Smooth muscle cell of the brain vasculature (primary cell): ENCODE measurements around the gene PLXNA1.

Experiments
- DNase-seq: peaks from one replicate; pipeline ENCODE4 v3.0.0-alpha.2; 2012; ENCODE audit warnings: low read depth, low spot score

Gene PLXNA1

GRCh38 chr3:126952983-126953660 is 29.8 kb upstream of the PLXNA1 start:
- no peak for DNase-seq

- no peak for DNase-seq
These were observed 28.6 kb upstream of the PLXNA1 start for GRCh38 chr3:126954141-126954842.

DNA sequence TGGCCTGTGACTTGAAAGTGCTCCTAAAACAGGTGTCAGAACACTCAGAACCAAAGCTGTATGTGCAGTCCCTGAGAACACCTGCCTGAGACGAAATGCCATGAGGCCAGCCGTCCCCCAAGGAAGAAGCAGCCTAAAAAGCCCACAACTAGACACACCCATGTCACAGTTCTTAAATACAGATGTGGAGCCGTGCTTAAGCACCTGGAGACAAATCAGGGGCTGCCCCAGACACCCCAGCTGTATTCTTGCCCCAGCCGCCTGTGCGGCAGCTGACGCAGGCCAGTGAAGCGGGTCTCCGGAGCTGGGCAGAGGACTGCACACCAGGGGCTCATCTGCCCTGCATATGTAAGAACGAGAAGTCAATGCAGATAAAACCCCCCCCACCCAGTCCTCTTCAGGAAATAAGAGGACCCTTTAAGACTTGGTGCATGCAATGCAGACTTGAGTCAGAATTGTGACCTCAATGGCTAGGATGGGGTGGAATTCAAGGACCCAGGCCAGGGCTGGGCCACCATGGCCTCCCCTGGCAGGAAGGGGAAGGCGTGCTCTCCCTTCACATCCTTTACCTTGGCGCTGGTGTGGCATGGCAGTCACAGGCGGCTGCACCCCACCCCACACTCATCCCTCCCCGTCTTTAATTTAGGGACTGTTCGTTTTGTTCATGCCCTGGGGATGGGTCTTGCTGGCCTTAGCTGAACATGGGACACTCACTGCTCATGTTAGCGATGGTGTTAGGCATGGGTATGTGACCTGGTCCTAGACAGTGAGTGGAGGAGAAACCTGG is 27.7 kb upstream of the PLXNA1 start:
- no peak for DNase-seq

GRCh38 chr3:126956361-126956760 is 26.6 kb upstream of the PLXNA1 start:
- no peak for DNase-seq

DNA sequence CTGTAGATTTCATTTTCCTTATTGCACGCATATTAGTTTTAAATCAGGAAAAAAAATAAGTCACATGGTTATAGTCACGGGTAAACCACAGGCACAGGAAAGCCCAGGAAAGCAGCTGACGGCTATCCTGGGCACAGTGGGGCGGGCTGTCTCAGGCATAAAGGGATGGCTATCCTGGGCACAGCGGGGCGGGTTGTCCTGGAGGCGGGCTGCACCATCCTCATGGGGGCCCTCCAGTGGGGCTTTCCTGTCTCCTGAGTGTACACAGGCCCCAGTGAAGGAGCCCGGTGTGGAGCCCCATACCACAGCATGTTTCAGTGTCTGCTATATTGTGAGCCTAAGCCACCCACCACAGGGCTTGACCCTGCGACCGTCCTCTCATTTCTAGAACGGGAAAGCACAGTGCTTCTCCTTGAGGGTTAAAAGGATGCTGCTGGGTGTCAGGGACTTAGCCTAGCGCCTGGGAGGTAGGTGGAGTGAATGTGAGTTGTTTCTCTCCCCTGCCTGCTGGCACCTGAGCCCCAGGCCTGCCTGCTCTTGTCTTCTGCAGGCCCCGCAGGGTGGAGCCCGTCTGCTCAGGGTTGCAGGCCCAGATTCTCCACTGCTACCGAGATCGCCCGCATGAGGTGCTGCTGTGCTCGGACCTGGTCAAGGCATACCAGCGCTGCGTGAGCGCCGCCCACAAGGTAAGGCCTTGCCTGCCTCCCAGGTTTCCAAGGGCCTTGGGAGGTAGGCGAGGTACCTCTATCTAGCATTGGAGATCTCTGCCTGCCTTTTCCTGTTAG is 25.9 kb upstream of the PLXNA1 start:
- no peak for DNase-seq

DNA sequence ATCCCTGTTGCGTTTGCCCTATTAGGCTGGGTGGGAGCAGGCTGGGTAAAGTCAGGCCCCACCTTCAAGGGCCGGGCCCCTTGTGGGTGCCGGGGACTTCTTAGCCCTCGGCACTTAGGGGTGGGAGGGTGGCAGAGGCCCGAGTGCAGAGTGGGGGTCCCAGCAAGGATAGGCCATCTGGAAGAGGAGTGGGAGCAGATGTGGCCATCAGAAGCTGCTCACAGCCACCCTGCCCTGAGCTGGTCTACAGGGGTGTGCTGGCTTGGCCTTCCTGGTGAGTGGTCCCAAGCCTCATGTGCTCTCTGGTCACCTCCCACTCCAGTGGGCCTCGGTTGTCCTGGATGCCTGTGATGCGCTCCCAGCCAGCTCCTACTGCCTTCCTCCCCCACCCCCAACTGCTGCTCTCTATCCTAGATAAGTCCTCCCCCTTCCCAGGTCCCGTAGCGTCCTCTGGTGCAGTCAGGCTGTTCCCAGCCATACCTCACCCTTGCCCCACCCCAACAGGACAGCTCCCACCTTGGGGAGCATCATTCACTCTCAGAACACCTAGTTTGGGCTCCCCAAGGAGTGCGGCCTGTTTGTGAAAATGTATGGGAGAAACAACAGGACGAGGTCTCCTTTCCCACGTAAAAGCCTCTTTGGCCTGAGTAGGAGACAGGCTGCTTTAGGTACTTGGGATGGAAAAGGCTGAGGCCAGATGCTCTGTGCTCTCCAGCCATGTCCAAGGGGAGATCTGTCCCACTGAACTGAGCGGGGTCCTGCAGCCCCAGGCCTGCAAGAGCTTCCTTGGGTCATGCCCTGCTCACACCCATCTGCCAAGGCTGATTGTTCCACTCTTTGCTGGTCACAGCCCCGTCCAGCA is 24.9 kb upstream of the PLXNA1 start:
- no peak for DNase-seq

DNA sequence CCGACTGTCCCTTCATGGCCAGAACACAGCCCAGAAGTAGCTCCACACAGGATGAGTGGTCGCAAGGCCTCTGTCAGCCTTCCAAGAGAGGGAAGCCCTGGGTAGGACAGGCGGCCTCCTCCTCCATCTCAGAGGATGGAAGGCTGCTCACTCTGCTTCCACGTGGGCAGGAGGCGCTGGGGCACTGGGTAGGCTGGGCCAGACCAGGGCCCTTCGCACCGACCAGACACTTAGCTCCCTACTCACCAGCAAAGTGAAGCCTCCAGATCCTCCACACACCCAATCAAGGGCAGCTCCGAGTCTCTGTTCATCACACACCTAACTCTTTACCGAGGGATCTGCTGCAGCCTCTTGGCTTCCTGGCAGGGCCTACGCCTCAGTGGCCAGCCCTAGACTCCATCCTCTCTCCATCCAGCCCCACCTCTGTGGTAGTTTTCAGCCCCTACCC is 24.3 kb upstream of the PLXNA1 start:
- DNase-seq: no peak

- DNase-seq: no peak
These were observed 23.6 kb upstream of the PLXNA1 start for GRCh38 chr3:126959136-126959920.

DNA sequence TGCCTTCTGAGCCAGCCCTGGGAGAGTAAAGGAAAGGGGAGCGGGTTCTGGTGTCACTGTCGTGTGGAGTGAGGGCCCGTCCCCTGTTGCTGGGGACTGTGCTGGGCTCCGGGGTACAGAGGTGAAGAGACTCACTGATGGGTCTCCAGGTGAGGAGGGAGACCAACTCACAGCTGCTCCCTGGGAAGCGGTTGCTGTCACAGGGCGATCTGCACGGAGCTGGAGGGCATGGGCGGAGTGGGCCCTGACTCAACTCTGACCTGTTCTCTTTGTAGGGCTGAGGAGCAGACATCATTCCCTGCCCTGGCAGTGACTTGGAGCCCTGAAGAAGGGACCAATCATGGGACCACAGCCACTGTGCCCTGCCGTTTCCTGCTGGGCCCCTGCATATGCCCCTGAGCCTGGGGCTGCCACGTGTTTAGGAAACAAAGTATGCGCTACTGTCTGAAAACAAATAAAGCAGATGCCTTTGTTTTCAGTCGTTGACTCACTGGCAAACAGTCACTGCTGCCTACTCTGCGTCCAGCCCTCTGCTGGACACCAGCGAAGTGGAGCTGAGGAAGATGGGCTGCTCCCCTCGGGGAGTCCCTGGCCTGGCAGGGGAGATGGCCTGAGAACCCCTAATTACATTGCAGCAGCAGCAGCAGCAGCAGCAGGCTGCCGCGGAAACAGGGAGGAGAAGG is 22.9 kb upstream of the PLXNA1 start:
- peak; percentile 52 for DNase-seq

- no peak for DNase-seq
These were observed 22.3 kb upstream of the PLXNA1 start for GRCh38 chr3:126960604-126960995.

GRCh38 chr3:126961191-126961790 is 21.6 kb upstream of the PLXNA1 start:
- no peak for DNase-seq

DNA sequence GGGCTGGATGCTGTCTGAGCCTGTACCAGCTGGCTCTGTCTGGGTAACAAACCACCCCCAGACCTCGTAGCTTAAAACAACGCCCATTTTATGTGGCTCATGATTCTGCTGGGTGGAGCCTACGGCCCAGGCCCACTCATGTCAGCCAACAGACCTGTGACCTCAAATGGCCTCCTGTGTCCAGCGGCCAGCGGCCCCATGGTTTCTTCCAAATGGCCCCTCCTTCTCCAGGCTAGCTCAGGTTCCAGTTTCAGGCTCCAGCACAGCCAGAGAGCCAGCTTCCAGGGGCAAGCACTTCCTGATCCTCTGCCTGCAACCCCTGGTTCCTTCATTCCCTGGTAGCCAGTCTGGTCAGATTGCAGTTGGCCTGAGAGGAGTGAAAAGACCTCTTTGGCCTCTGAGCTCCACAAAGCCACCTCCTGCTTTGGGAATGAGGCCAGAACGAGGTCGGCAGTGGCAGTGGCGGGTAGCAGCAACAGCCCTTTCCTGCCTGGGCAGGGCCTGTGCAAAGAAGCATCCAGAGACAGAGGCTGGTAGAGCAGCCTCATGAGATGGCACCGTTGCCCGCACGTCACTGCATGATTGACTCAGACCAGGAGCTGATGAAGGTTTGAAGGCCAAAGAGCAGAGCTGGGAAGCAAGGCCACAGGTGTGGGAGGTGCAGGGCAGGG is 21.0 kb upstream of the PLXNA1 start:
- no peak for DNase-seq

GRCh38 chr3:126962756-126963155 is 20.2 kb upstream of the PLXNA1 start:
- DNase-seq: no peak

DNA sequence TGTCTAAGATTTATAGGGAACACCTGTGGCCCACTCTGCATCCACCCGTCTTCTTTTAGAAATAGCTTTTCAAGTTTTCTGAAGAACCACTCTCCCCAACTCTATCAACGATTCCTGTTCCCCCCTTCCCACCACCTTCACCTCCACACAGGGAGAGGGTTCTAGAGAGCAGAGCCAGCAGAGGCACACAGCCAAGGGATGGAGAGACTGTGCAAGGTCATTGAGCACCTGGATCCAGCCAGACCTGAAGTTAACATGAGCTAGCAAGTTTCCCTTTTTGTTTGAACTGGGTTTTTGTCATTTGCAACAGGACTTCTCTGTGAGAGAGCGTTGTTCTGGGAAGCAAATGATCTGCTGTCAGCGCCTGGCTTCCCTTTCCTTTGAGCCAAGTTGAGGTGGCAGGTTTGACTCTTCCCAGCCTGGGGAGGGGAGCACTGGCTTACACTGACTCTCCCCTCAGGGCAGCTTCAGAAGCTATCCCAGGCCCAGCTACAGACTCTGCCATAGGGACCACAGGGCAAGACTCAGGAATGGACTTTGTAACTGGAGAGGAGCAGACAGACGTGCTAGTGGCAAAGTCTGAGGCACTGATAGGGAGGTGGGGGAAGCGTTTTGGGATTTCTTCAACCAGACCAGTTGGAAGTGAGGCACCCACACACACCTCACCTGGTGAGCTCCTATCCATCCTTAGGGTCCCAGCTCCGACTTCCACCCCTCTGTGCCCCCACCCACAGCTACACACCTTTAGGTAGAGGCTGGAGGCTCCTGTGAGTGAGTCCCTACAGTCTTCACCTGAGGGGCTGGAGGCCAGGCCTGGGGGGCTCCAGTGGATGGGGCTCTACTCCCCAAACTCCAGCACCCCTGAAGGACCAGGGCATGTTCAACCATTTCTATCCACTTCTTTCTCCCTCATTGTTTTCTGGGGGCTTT is 19.4 kb upstream of the PLXNA1 start:
- DNase-seq: no peak

DNA sequence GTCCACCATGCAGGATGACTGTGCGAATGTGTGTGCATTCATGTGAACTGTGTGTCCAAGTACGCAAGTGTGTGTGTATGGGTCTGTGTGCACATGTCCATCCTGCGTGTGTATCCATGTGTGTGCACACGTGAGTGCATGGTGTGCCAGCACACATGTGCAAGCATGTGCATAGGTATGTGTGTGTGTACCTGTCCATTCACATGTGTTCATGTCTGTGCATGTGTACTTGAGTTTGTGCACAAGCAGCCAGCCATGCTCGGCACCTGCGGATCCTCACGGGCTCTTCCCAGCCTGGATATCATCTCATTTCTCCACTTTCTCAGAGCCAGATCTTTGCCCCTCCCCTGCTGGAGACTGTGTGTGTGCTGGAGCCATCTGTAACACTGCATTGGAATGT is 18.7 kb upstream of the PLXNA1 start:
- DNase-seq: no peak

DNA sequence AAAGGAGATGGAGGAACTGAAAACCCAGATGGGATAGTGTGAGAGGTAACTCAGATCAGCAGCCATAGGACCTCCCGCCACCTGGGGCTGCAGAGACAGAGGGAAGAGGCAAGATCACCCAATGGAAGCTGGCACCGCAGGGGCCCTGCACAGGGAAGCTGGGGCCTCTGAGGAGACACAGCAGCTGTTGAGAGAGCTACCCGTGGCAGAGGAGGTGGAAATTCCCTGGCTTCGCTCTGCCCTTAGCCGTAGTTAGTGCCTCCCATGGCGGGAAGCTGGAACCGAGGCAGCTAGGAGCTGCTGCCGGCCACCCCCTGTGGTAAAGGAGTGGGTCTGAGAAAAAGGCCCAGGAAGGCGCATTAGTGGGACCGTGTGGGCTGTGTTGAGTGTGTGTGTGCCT is 18.0 kb upstream of the PLXNA1 start:
- DNase-seq: no peak

DNA sequence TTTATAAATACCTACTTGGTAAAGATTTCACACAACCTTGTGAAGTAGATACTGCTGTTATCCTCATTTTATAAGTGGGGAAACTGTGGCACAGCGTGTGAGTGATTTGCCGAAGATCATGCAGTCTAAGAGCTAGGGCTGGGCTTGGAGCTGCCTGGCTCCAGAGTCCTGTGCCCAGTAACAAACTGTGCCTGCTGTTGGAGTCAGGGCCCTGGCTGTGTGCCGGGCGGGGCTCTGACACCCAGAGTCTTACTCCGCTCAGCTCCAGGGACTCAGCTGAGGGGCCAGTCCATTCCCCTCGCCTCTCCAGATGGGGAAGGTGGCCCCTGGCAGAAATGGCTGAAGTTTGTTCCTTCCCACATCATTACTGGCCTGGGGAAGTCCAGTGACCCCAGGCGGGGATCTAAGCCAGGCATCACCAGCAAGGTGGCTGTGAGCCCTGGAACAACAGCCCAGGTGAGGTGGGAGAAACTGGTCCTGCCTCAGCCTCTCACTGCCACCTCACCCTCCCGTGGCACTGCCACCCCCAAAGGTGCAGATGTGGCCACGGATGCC is 17.3 kb upstream of the PLXNA1 start:
- no peak for DNase-seq
